SU-DHL-6 (cell line): ENCODE results near the gene S100G.
"Not testable (repeated sequence)": the region's sequence is repeated elsewhere in the genome, so short reads cannot be mapped to it uniquely, and the experiment has no call there.

Source experiments
- H2AFZ ChIP-seq: fragments of 200-600 bp; sonication (generic); 2 replicates; pipeline ENCODE4 v1.6.1; 2014; ENCODE audit warnings: low read depth, mild to moderate bottlenecking, moderate library complexity, mixed read lengths, antibody characterized with exemption, low read length; ENCODE audit not compliant: severe bottlenecking
- H3F3A ChIP-seq: fragments of 200-600 bp; shearing (Covaris generic); 2 replicates; pipeline ENCODE4 v1.6.0; 2016; ENCODE audit warnings: antibody characterized with exemption, mild to moderate bottlenecking; ENCODE audit not compliant: insufficient read depth
- H3K27ac ChIP-seq: fragments of 200-600 bp; sonication (generic); 2 replicates; pipeline ENCODE4 v1.5.1; 2016; ENCODE audit warnings: low read depth, mild to moderate bottlenecking, low read length, moderate library complexity, mixed read lengths
- H3K27me3 ChIP-seq: fragments of 200-600 bp; sonication (generic), shearing (Covaris generic); 2 replicates; pipeline ENCODE4 v1.6.0; 2014; ENCODE audit warnings: mild to moderate bottlenecking, low read length
- H3K36me3 ChIP-seq: fragments of 200-600 bp; sonication (generic); 2 replicates; pipeline ENCODE4 v1.6.1; 2014; ENCODE audit warnings: mild to moderate bottlenecking, low read length, mixed read lengths
- H3K4me2 ChIP-seq: fragments of 300-600, 200-600 bp; shearing (Covaris generic), sonication (generic); 2 replicates; pipeline ENCODE4 v1.6.0; 2014; ENCODE audit warnings: low read length, low read depth, mild to moderate bottlenecking; ENCODE audit not compliant: poor library complexity, severe bottlenecking
- H3K4me3 ChIP-seq: fragments of 200-600 bp; sonication (generic); 2 replicates; pipeline ENCODE4 v1.5.1; 2014; ENCODE audit warnings: antibody characterized with exemption, low read length, mild to moderate bottlenecking, mixed read lengths; ENCODE audit not compliant: insufficient read depth, poor library complexity, severe bottlenecking
- H3K79me2 ChIP-seq: fragments of 200-600 bp; sonication (generic); 2 replicates; pipeline ENCODE4 v1.6.1; 2014; ENCODE audit warnings: mild to moderate bottlenecking, low read length, moderate library complexity; ENCODE audit not compliant: insufficient read depth
- H3K9ac ChIP-seq: fragments of 200-600 bp; sonication (generic); 2 replicates; pipeline ENCODE4 v1.7.0; 2014; ENCODE audit warnings: mild to moderate bottlenecking, low read length
- H3K9me2 ChIP-seq: fragments of 200-600 bp; sonication (generic); replicated peaks from 2 replicates; pipeline ENCODE4 v1.6.1; 2014; ENCODE audit warnings: low read length; ENCODE audit not compliant: insufficient read depth
- H3K9me3 ChIP-seq: fragments of 200-600 bp; sonication (generic); 2 replicates; pipeline ENCODE4 v1.6.1; 2014; ENCODE audit warnings: low read length, mixed read lengths; ENCODE audit not compliant: insufficient read depth
- H4K20me1 ChIP-seq: fragments of 200-600 bp; sonication (generic); 2 replicates; pipeline ENCODE4 v1.6.1; 2014; ENCODE audit warnings: low read depth, mild to moderate bottlenecking, antibody characterized with exemption, low read length, moderate library complexity, mixed read lengths
- CTCF ChIP-seq: fragments of 200-600 bp; sonication (generic); IDR thresholded peaks from one replicate; pipeline ENCODE4 v1.5.1; 2017; ENCODE audit warnings: antibody characterized with exemption, mild to moderate bottlenecking, low read length, moderate library complexity; ENCODE audit not compliant: insufficient read depth, poor library complexity, severe bottlenecking
- EZH2phosphoT487 ChIP-seq: fragments of 200-600 bp; sonication (generic), shearing (Covaris generic); conservative IDR thresholded peaks from 2 replicates; pipeline ENCODE4 v1.6.1; 2018; ENCODE audit warnings: mild to moderate bottlenecking, antibody characterized with exemption, low read length, moderate library complexity, mixed read lengths

S100G gene

GRCh38 chrX:16619024-16619423, 30.9 kb upstream of the S100G start:
- TF ChIP-seq EZH2phosphoT487 = no peak
- TF ChIP-seq CTCF = no peak

GRCh38 chrX:16628511-16628910, 21.4 kb upstream of the S100G start:
- not testable (repeated sequence) for H3K4me2 ChIP-seq, H3F3A ChIP-seq, H2AFZ ChIP-seq, H3K79me2 ChIP-seq, H3K36me3 ChIP-seq, H3K27ac ChIP-seq, H3K9me3 ChIP-seq, H3K27me3 ChIP-seq, H4K20me1 ChIP-seq, H3K9me2 ChIP-seq, H3K9ac ChIP-seq, H3K4me3 ChIP-seq

More at GRCh38 chrX:16619024-16619423, 30.9 kb upstream of the S100G start:
- no peaks in the 10 kb centered on the region for H3K79me2 ChIP-seq
- no peak overlapping the region for H2AFZ ChIP-seq
- no peaks in the 10 kb centered on the region for H3K9me2 ChIP-seq
- no peak overlapping the region for H3K4me3 ChIP-seq
- H3K36me3 ChIP-seq = no peaks in the 10 kb centered on the region
- H3K4me2 ChIP-seq = no peak overlapping the region
- H3K27ac ChIP-seq = no peak overlapping the region
- no peaks in the 10 kb centered on the region for H4K20me1 ChIP-seq
- H3K27me3 ChIP-seq = no peaks in the 10 kb centered on the region
- H3K9ac ChIP-seq = no peak overlapping the region
- no peaks in the 10 kb centered on the region for H3K9me3 ChIP-seq
- no peaks in the 10 kb centered on the region for H3F3A ChIP-seq

GRCh38 chrX:16628946-16629595, 20.9 kb upstream of the S100G start:
- Histone ChIP-seq H3K79me2 (no peaks in the 10 kb centered on the region), H3F3A (no peaks in the 10 kb centered on the region), H2AFZ (no peak overlapping the region), H4K20me1 (no peaks in the 10 kb centered on the region), H3K9me2 (no peaks in the 10 kb centered on the region), H3K36me3 (no peaks in the 10 kb centered on the region), H3K4me3 (no peak overlapping the region), H3K4me2 (no peak overlapping the region), H3K27ac (no peak overlapping the region), H3K27me3 (no peaks in the 10 kb centered on the region), H3K9me3 (no peaks in the 10 kb centered on the region), H3K9ac (no peak overlapping the region)
- TF ChIP-seq EZH2phosphoT487 = no peak

GRCh38 chrX:16629909-16630308, 20.0 kb upstream of the S100G start:
- no peak overlapping the region for H3K4me2 ChIP-seq
- H3K27me3 ChIP-seq = no peaks in the 10 kb centered on the region
- TF ChIP-seq CTCF (no peak), EZH2phosphoT487 (no peak)
- H4K20me1 ChIP-seq = no peaks in the 10 kb centered on the region
- no peaks in the 10 kb centered on the region for H3K9me2 ChIP-seq
- no peaks in the 10 kb centered on the region for H3K79me2 ChIP-seq
- H3F3A ChIP-seq = no peaks in the 10 kb centered on the region
- no peak overlapping the region for H3K4me3 ChIP-seq
- no peak overlapping the region for H3K27ac ChIP-seq
- H2AFZ ChIP-seq = no peak overlapping the region
- H3K36me3 ChIP-seq = no peaks in the 10 kb centered on the region
- H3K9ac ChIP-seq = no peak overlapping the region
- no peaks in the 10 kb centered on the region for H3K9me3 ChIP-seq
